Measurements from ENCODE around the gene MCL1.
A peak's percentile ranks its signal among the peaks of the same experiment; 100 is the strongest.

The MCL1 gene

GRCh38 chr1:150552128-150552910, 27.1 kb downstream of the MCL1 start:
- Histone ChIP-seq H3K9me3 (ENCODE audit: insufficient read depth, low read depth, low read length) (no peaks in the 10 kb centered on the region), H3K9ac (ENCODE audit: low read depth, low read length) (no peak overlapping the region), H3K36me3 (ENCODE audit: insufficient read depth, low read depth, low read length) (no peaks in the 10 kb centered on the region), H3K4me1 (ENCODE audit: insufficient read depth, low read length) (peaks cover 6% of the 10 kb centered on the region), H3K27me3 (ENCODE audit: insufficient read depth, low read length) (peaks cover 30% of the 10 kb centered on the region), H3K4me3 (ENCODE audit: low read length) (no peak overlapping the region), H3K27ac (ENCODE audit: low read length) (no peak overlapping the region)

DNA sequence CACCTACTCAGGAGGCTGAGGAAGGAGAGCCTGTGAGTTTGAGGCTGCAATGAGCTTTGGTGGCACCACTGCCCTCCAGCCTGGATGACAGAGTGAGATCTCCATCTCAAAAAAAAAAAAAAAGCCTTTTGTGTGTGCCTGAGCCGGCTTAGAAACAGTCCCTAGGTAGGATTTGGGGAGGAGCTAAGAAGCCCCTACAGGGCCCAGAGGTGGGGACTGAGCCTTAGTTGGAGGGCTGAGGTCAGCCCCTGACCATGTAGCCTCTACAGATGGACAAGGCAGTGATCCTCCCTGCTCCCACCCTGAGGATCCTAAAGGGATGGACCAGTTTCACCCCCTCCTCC, 27.7 kb downstream of the MCL1 start:
- Histone ChIP-seq H3K27ac (ENCODE audit: low read length) (no peak overlapping the region), H3K9ac (ENCODE audit: low read depth, low read length) (no peak overlapping the region), H3K9me3 (ENCODE audit: insufficient read depth, low read depth, low read length) (no peaks in the 10 kb centered on the region), H3K36me3 (ENCODE audit: insufficient read depth, low read depth, low read length) (no peaks in the 10 kb centered on the region), H3K4me1 (ENCODE audit: insufficient read depth, low read length) (peaks cover 6% of the 10 kb centered on the region), H3K4me3 (ENCODE audit: low read length) (no peak overlapping the region), H3K27me3 (ENCODE audit: insufficient read depth, low read length) (peaks cover 33% of the 10 kb centered on the region)

- Histone ChIP-seq H3K4me1 (ENCODE audit: insufficient read depth, low read length) (peaks cover 5% of the 10 kb centered on the region), H3K4me3 (ENCODE audit: low read length) (no peak overlapping the region), H3K9ac (ENCODE audit: low read depth, low read length) (no peak overlapping the region), H3K27ac (ENCODE audit: low read length) (no peak overlapping the region), H3K27me3 (ENCODE audit: insufficient read depth, low read length) (peaks cover 35% of the 10 kb centered on the region), H3K36me3 (ENCODE audit: insufficient read depth, low read depth, low read length) (no peaks in the 10 kb centered on the region), H3K9me3 (ENCODE audit: insufficient read depth, low read depth, low read length) (no peaks in the 10 kb centered on the region)
Measured at GRCh38 chr1:150551051-150551783, 28.2 kb downstream of the MCL1 start.

DNA sequence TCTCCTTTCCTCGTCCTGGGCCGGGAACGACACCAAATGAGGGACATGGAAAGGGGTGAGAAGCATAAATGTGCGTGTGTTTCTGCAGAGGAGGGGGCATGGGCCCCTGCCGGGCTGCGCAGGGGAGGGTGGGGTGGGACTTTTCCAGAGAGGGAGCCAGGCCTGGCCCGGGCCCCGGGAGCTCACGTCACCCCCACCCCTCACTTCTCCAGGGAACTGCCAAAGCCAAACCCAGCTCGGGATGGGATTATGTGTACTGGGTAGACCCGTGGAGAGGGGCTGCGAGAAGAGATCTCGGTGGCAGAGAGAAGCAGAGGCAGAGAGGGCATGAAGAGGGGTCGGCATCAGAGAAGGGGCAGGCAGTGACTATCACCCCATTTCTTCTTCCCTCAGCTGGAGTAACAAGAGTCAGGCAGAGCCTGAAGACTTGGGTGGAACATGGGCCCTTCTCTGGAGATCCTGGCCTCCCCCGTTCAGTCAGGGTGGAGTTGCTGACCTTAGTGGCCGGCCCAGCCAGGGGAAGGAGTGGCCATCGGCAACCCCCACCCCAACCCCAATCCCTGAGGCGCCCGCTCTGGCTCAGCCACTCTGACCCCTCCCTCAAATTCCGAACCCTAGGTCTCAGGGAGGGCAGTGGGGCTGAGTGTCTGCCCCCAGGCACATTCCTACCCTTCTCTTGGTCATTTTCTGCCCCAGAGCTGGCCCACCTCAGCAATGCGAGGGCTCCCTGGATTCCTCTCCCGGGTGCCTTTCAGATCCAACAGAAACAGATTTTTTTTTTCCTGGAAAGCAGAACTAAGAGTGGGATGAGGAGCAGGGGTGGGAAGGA, 29.0 kb downstream of the MCL1 start:
- Histone ChIP-seq H3K4me1 (ENCODE audit: insufficient read depth, low read length) (peaks cover 3% of the 10 kb centered on the region; the same call in 1 of the 2 replicates), H3K36me3 (ENCODE audit: insufficient read depth, low read depth, low read length) (no peaks in the 10 kb centered on the region), H3K27ac (ENCODE audit: low read length) (no peak overlapping the region), H3K4me3 (ENCODE audit: low read length) (no peak overlapping the region), H3K9me3 (ENCODE audit: insufficient read depth, low read depth, low read length) (no peaks in the 10 kb centered on the region), H3K9ac (ENCODE audit: low read depth, low read length) (no peak overlapping the region), H3K27me3 (ENCODE audit: insufficient read depth, low read length) (peaks cover 35% of the 10 kb centered on the region)

DNA sequence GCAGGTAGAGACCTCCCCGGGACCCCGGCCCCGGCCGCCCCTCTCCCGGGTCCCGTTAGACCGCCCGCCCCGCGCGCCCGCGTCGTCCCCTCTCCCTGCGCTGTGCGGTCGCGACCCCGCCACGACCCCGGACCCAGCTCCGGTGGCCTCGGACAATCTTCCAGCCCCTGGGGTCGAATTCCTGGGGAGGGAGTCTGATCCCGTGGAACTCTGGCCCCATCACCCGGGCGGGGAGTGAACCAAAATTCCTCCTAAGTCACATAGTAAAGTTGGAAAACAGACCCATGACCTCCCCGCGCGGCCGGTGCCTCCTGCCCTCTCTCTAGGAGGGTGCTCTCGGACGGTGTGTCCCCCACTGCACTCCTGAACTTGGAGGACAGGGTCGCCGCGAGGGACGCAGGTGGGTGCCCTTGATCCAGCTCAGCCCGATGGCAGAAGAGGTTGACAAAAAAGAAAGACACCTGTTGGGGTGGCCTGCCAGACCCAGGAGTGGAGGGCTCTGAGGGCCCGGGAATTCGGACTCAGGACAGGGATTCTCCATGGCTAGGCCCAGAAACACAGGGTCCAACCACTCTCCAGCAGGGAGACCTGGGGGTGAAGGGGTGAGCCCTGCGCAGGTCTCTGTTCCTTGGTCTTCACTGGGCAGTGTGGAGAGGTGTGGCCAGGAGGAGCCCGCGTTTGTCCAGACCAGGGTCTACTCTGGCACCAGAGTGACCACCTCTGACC, 29.8 kb downstream of the MCL1 start:
- Histone ChIP-seq H3K4me3 (ENCODE audit: low read length) (peak overlapping the region; percentile 54; the same call in 1 of the 2 replicates), H3K4me1 (ENCODE audit: insufficient read depth, low read length) (peaks cover 3% of the 10 kb centered on the region; the same call in 1 of the 2 replicates), H3K9ac (ENCODE audit: low read depth, low read length) (no peak overlapping the region), H3K9me3 (ENCODE audit: insufficient read depth, low read depth, low read length) (no peaks in the 10 kb centered on the region), H3K27ac (ENCODE audit: low read length) (no peak overlapping the region), H3K27me3 (ENCODE audit: insufficient read depth, low read length) (peaks cover 35% of the 10 kb centered on the region), H3K36me3 (ENCODE audit: insufficient read depth, low read depth, low read length) (no peaks in the 10 kb centered on the region)

DNA sequence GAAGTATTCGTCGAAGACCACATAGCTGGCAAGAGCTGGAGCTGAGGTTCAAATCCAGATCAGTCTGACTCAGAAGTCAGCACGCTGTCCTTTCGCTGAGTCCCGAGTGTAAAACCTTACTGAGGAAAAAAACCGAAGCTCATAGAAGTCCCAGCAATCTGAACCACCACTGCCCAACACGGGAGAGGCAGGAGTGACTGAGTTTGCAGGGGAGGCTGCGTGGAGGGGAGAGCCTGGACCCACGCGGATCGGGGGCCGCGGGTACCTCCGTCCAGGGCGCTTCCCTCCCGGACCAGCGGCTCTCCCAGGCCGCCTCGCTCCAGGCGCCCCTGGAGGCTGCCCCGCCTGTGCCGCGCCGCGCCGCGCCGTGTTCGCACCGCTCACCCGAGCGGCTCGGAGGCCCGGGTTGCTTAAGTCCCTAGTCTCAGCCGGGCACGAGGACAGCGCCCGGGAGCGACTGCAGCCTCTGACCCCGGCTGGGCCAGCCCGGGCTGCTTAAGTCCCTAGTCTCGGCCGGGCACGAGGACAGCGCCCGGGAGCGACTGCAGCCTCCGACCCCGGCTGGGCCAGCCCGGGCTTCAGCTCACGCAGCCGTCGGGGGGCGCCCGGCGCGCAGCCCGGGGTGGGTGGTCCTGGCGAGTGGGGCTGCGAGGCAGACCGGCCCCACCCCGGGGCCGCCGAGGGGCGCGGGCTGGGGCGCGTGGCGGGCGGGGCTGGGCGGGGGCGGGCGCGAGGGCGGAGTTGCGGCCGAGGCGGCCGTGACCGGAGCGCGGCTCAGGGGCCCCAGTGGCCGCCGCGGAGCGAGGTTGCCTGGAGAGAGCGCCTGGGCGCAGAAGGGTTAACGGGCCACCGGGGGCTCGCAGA, 30.5 kb downstream of the MCL1 start, which contains the start of gene ADAMTSL4:
Gene ADAMTSL4 (plus strand): TSS at position 777 of the 864 bp plus-strand sequence. CDS start 2,881 bp downstream, outside the sequence.
- peak within 1 kb of the TSS; percentile 67; the same call in 1 of the 2 replicates for H3K9ac ChIP-seq (ENCODE audit: low read depth, low read length)

GRCh38 chr1:150548324-150548631, 31.1 kb downstream of the MCL1 start:
- Histone ChIP-seq H3K4me1 (ENCODE audit: insufficient read depth, low read length) (peaks cover 3% of the 10 kb centered on the region; the same call in 1 of the 2 replicates), H3K27me3 (ENCODE audit: insufficient read depth, low read length) (peaks cover 35% of the 10 kb centered on the region), H3K9ac (ENCODE audit: low read depth, low read length) (no peak overlapping the region; the same call in 1 of the 2 replicates), H3K9me3 (ENCODE audit: insufficient read depth, low read depth, low read length) (no peaks in the 10 kb centered on the region), H3K4me3 (ENCODE audit: low read length) (peak overlapping the region; percentile 57), H3K27ac (ENCODE audit: low read length) (no peak overlapping the region), H3K36me3 (ENCODE audit: insufficient read depth, low read depth, low read length) (no peaks in the 10 kb centered on the region)

More for the DNA sequence above, 30.5 kb downstream of the MCL1 start, which contains the start of gene ADAMTSL4:
- Histone ChIP-seq H3K4me3 (ENCODE audit: low read length) (peak within 1 kb of the TSS; percentile 57), H3K4me1 (ENCODE audit: insufficient read depth, low read length) (peaks cover 3% of the 10 kb centered on the region; the same call in 1 of the 2 replicates), H3K36me3 (ENCODE audit: insufficient read depth, low read depth, low read length) (no peaks in the 10 kb centered on the region), H3K9me3 (ENCODE audit: insufficient read depth, low read depth, low read length) (no peaks in the 10 kb centered on the region), H3K27me3 (ENCODE audit: insufficient read depth, low read length) (peaks cover 35% of the 10 kb centered on the region), H3K27ac (ENCODE audit: low read length) (no peak within 1 kb of the TSS)

GRCh38 chr1:150546294-150546937, 33.0 kb downstream of the MCL1 start:
- Histone ChIP-seq H3K4me1 (ENCODE audit: insufficient read depth, low read length) (no peaks in the 10 kb centered on the region), H3K9ac (ENCODE audit: low read depth, low read length) (no peak overlapping the region), H3K27me3 (ENCODE audit: insufficient read depth, low read length) (peaks cover 35% of the 10 kb centered on the region), H3K36me3 (ENCODE audit: insufficient read depth, low read depth, low read length) (no peaks in the 10 kb centered on the region), H3K9me3 (ENCODE audit: insufficient read depth, low read depth, low read length) (no peaks in the 10 kb centered on the region), H3K4me3 (ENCODE audit: low read length) (no peak overlapping the region), H3K27ac (ENCODE audit: low read length) (no peak overlapping the region)

DNA sequence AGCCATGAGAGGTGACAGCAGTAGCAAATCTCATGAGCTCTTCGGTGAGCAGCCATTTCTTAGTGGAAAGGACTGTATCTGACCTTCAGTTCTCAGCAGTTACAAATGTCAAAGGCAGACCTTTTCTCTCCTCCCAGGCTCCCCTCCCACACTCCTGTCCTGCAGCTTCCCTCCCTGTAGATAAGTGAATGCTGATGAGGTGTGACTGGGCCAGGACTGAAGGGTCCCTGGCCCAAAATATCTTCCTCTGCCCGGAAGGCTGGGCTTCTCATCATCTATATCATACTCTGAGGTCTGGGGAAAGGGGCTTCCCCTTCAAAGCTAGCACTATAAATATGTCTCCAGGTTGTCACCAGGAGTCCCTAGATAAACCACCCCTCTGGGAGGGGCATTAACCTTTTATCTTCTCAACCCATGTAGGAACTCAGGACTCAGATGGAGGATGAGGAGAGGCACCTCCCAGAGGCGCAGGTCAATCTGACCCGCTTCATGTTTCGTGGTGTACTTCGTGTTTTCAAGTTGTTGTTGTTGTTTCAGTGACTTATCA, 33.9 kb downstream of the MCL1 start:
- no peaks in the 10 kb centered on the region for H3K9me3 ChIP-seq (ENCODE audit: insufficient read depth, low read depth, low read length)
- no peaks in the 10 kb centered on the region for H3K36me3 ChIP-seq (ENCODE audit: insufficient read depth, low read depth, low read length)
- H3K27ac ChIP-seq (ENCODE audit: low read length): no peak overlapping the region
- H3K9ac ChIP-seq (ENCODE audit: low read depth, low read length): no peak overlapping the region
- peaks cover 30% of the 10 kb centered on the region for H3K27me3 ChIP-seq (ENCODE audit: insufficient read depth, low read length)
- no peak overlapping the region for H3K4me3 ChIP-seq (ENCODE audit: low read length)
- no peaks in the 10 kb centered on the region for H3K4me1 ChIP-seq (ENCODE audit: insufficient read depth, low read length)

GRCh38 chr1:150544204-150544603, 35.2 kb downstream of the MCL1 start:
- H3K4me3 ChIP-seq (ENCODE audit: low read length): no peak overlapping the region
- peaks cover 18% of the 10 kb centered on the region for H3K27me3 ChIP-seq (ENCODE audit: insufficient read depth, low read length)
- H3K4me1 ChIP-seq (ENCODE audit: insufficient read depth, low read length): no peaks in the 10 kb centered on the region
- H3K27ac ChIP-seq (ENCODE audit: low read length): no peak overlapping the region
- H3K36me3 ChIP-seq (ENCODE audit: insufficient read depth, low read depth, low read length): no peaks in the 10 kb centered on the region
- H3K9me3 ChIP-seq (ENCODE audit: insufficient read depth, low read depth, low read length): no peaks in the 10 kb centered on the region
- H3K9ac ChIP-seq (ENCODE audit: low read depth, low read length): no peak overlapping the region

Measured in iPS-20b (cell line).